HCT116 (cell line): ENCODE measurements around the gene ARFGAP1. TPM values are rescaled to one million over a fixed set of nuclear protein-coding genes. Genes with fewer than 3 reads are reported as not detected.

Experiments used
- ATAC-seq: fragments of 200-7000 bp; cut with Tn5 transposase; 2 replicates; pipeline ENCODE4 v1.9.1; 2020; ENCODE audit warnings: mild to moderate bottlenecking, moderate library complexity
- BruUV-seq: library from RNA; stranded (reverse); fragments of 400-500 nt; replicated peaks from 2 replicates; lab custom pipeline; 2021; lab: Mats Ljungman, UMichigan
- CTCF ChIA-PET: fragments of 300-600 bp; sonication (Branson Sonifier 250); formaldehyde crosslinking; loops from one replicate; lab custom pipeline; 2021; ENCODE audit warnings: antibody characterized with exemption; lab: Charles Lee
- POLR2A ChIA-PET: fragments of 300-600, 350-600 bp; sonication (Branson Sonifier 250); formaldehyde crosslinking; loops from one replicate; lab custom pipeline; 2021; ENCODE audit warnings: antibody characterized with exemption; lab: Charles Lee
- RAD21 ChIA-PET, 2 experiments: fragments of 300-600 bp; sonication (Branson Sonifier 250); formaldehyde crosslinking; loops; one replicate each; lab custom pipeline; 2023; ENCODE audit warnings: low total read pairs in 2 of 2; ENCODE audit not compliant: uncharacterized antibody in 2 of 2, unreplicated experiment in 2 of 2, low non-redundant PET in 1 of 2; lab: Charles Lee
- DNase-seq: peaks from one replicate; pipeline ENCODE4 v3.0.0-alpha.2; 2010; ENCODE audit warnings: low read depth, low spot score
- H2AFZ ChIP-seq: fragments of 200-600 bp; shearing (Covaris generic), sonication (generic); 2 replicates; pipeline ENCODE4 v1.6.1; 2017; ENCODE audit warnings: low read depth, mixed run types, mixed read lengths, antibody characterized with exemption, low read length; ENCODE audit not compliant: poor library complexity, severe bottlenecking
- H3K27ac ChIP-seq: 2 replicates; pipeline ENCODE4 v1.5.1; 2012; ENCODE audit warnings: low read depth, low read length
- H3K27me3 ChIP-seq: fragments of 200-600 bp; sonication (generic); 2 replicates; pipeline ENCODE4 v1.6.1; 2016; ENCODE audit warnings: mixed run types, low read length, mixed read lengths; ENCODE audit not compliant: insufficient read depth
- H3K36me3 ChIP-seq, 2 experiments: fragments of 200-500 bp in 1 of 2; fragments of 200-600 bp in 1 of 2; sonication (Bioruptor generic) in 1 of 2; sonication (generic) in 1 of 2; 2 replicates each; pipeline versions ENCODE4 v1.5.1 to v1.6.1; 2014 to 2016; ENCODE audit warnings: low read length in 2 of 2, inconsistent platforms in 1 of 2, mixed read lengths in 1 of 2, mixed run types in 1 of 2; ENCODE audit not compliant: insufficient read depth in 2 of 2, control insufficient read depth in 1 of 2
- H3K4me1 ChIP-seq, 2 experiments: fragments of 200-600 bp in 1 of 2; sonication (generic) in 1 of 2; 2 replicates each; pipeline versions ENCODE4 v1.5.1 to v1.6.1; 2012 to 2017; ENCODE audit warnings: low read length in 2 of 2, inconsistent platforms in 1 of 2, mild to moderate bottlenecking in 1 of 2, mixed read lengths in 1 of 2, mixed run types in 1 of 2, moderate library complexity in 1 of 2; ENCODE audit not compliant: insufficient read depth in 2 of 2, control insufficient read depth in 1 of 2
- H3K4me2 ChIP-seq: fragments of 200-600 bp; sonication (generic); 2 replicates; pipeline ENCODE4 v1.6.1; 2017; ENCODE audit warnings: mixed run types, low read length, mixed read lengths
- H3K4me3 ChIP-seq, 2 experiments: fragments of 200-600 bp in 1 of 2; sonication (generic) in 1 of 2; replicated peaks in 1 of 2; 2 replicates each; pipeline ENCODE4 v1.5.1; 2011 to 2016; ENCODE audit warnings: low read length in 2 of 2, control low read depth in 1 of 2, low read depth in 1 of 2, mild to moderate bottlenecking in 1 of 2, mixed read lengths in 1 of 2, mixed run types in 1 of 2
- H3K79me2 ChIP-seq: fragments of 200-600 bp; sonication (generic); 2 replicates; pipeline ENCODE4 v1.6.1; 2017; ENCODE audit warnings: mild to moderate bottlenecking, mixed run types, low read length, moderate library complexity, mixed read lengths; ENCODE audit not compliant: insufficient read depth
- H3K9ac ChIP-seq: fragments of 200-600 bp; sonication (generic); 2 replicates; pipeline ENCODE4 v1.6.1; 2016; ENCODE audit warnings: low read length, mixed read lengths
- H3K9me2 ChIP-seq: fragments of 200-600 bp; sonication (generic), shearing (Covaris generic); 2 replicates; pipeline ENCODE4 v1.6.1; 2017; ENCODE audit warnings: mixed run types, mild to moderate bottlenecking, moderate library complexity; ENCODE audit not compliant: insufficient read depth
- H3K9me3 ChIP-seq, 2 experiments: fragments of 200-500 bp in 1 of 2; fragments of 200-600 bp in 1 of 2; sonication (Bioruptor generic) in 1 of 2; sonication (generic) in 1 of 2; 2 replicates each; pipeline ENCODE4 v1.6.1; 2014 to 2017; ENCODE audit warnings: low read length in 2 of 2, mixed read lengths in 2 of 2, inconsistent platforms in 1 of 2, low read depth in 1 of 2, mild to moderate bottlenecking in 1 of 2, mixed run types in 1 of 2, moderate library complexity in 1 of 2; ENCODE audit not compliant: control insufficient read depth in 1 of 2, insufficient read depth in 1 of 2
- H4K20me1 ChIP-seq: fragments of 200-600 bp; sonication (generic), shearing (Covaris generic); 2 replicates; pipeline ENCODE4 v1.6.1; 2017; ENCODE audit warnings: mixed run types, mild to moderate bottlenecking, moderate library complexity; ENCODE audit not compliant: insufficient read depth
- SIN3A ChIP-seq: IDR thresholded peaks from 2 replicates; pipeline ENCODE4 v1.6.1; 2012; ENCODE audit warnings: low read depth
- YY1 ChIP-seq: IDR thresholded peaks from 2 replicates; pipeline ENCODE4 v1.6.1; 2011; ENCODE audit warnings: low read length, low read depth, moderate library complexity, mild to moderate bottlenecking; ENCODE audit not compliant: insufficient replicate concordance; ENCODE audit errors: extremely low read depth
- ZFX ChIP-seq: fragments of 450-650 bp; IDR thresholded peaks from 2 replicates; pipeline ENCODE4 v1.6.1; 2017
- intact Hi-C: fragments of 100-400 bp; cut with micrococcal nuclease; formaldehyde crosslinking; loops from 2 replicates; pipeline ENCODE4 v1.10.0; 2022
- total RNA-seq: library from RNA; stranded (reverse); gene quantifications from one replicate; pipeline ENCODE4 v1.2.1, GENCODE V29; 2021; ENCODE audit not compliant: unreplicated experiment
- TF ChIP-seq, protein P1 (sequence below): IDR thresholded peaks from 2 replicates; pipeline ENCODE4 v1.6.1; 2012
- TF ChIP-seq, protein P2 (sequence below): IDR thresholded peaks from 2 replicates; pipeline ENCODE4 v1.6.1; 2012

ARFGAP1 gene
- total RNA-seq, 1 experiment from 2014 or later: 94.4 TPM

DNA sequence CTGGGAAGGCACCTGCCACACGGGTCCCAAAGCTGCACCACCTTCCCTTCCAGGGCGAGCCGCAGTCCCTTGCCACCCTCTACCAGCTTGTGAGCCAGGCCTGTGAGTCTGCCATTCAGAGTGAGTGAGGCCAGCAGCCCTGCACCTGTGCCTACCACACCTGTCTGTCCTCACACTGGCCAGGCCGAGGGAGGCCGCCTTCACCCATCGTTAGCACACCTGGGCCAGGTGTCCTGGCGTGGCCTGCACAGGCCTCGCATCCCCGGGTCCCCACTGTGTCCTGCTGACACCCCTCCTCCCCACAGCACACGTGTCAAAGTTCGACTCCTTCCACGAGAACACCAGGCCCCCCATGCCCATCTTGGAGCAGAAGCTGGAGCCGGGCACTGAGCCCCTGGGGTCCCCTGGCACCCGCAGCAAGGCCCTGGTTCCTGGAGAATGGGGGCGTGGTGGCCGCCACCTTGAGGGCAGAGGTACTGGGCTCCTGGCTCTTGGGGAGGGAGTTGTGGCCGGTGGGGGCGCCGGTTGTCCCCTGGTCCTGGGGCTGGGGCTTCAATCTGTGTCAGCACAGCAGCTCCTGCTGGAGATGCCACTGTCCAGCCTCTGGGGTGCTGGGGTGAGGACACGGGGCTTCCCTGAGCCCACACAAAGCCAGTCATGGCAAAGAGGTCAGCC, 55.5 kb downstream of the ARFGAP1 start:
- POLR2A ChIA-PET: no interaction called here
- intact Hi-C loops: no loop called here
- DNase-seq (no peak), ATAC-seq (no peak; the same call in 1 of the 2 replicates)
- no peak overlapping the region for H2AFZ ChIP-seq
- RAD21 ChIA-PET: no interaction called here
- peaks cover 0 to 8% of the 10 kb centered on the region in 2 experiments; a peak in 2 of 4 replicates for H3K4me1 ChIP-seq
- H3K27me3 ChIP-seq: no peaks in the 10 kb centered on the region
- no TSS peak for BruUV-seq
- H3K36me3 ChIP-seq: no peaks in the 10 kb centered on the region
- no peak overlapping the region for H3K4me2 ChIP-seq
- no peaks in the 10 kb centered on the region for H3K79me2 ChIP-seq
- no peak overlapping the region for H3K9ac ChIP-seq
- peaks cover 3 to 4% of the 10 kb centered on the region in 2 experiments; a peak in 1 of 4 replicates for H3K9me3 ChIP-seq
- H3K4me3 ChIP-seq: no peak overlapping the region
- H3K27ac ChIP-seq: no peak overlapping the region
- no peak for TF ChIP-seq ZFX
- TF ChIP-seq, protein P1, sequence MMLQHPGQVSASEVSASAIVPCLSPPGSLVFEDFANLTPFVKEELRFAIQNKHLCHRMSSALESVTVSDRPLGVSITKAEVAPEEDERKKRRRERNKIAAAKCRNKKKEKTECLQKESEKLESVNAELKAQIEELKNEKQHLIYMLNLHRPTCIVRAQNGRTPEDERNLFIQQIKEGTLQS: no peak
- no peak for TF ChIP-seq YY1
- TF ChIP-seq, protein P2, sequence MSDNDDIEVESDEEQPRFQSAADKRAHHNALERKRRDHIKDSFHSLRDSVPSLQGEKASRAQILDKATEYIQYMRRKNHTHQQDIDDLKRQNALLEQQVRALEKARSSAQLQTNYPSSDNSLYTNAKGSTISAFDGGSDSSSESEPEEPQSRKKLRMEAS: no peak
- H4K20me1 ChIP-seq: no peaks in the 10 kb centered on the region
- CTCF ChIA-PET: no interaction called here
- no peaks in the 10 kb centered on the region for H3K9me2 ChIP-seq

DNA sequence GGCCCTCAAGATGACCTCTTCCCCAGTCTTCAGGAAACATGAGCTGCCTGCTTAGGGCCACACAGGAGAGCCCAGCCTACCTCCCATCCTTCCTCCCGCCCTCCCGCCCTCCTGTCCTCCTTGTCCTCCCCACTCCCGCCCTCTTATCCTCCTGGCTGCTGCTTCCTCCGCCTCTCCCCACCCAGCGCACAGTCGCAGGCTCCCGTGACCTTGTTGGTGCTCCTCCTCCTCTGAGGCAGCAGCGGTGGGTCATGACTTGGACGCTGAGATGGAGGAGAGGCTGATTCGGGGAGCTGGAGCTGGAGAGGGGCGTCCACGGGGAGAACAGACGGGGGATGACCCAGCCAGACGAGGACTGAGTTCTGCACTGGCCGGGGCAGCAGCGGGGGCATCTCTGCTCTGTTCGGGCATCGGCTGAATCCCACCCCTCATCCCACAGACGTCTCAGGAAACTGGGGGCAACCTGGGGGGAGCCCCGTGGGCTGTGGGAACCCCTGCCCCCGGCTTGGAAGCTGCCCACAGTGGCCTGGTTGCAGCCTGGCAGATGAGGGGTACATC, 56.2 kb downstream of the ARFGAP1 start:
- no peak for TF ChIP-seq SIN3A
- H3K27me3 ChIP-seq: no peaks in the 10 kb centered on the region
- H3K79me2 ChIP-seq: no peaks in the 10 kb centered on the region
- BruUV-seq: no TSS peak
- H4K20me1 ChIP-seq: no peaks in the 10 kb centered on the region
- H2AFZ ChIP-seq: no peak overlapping the region
- RAD21 ChIA-PET: no interaction called here
- no peak overlapping the region for H3K9ac ChIP-seq
- ATAC-seq: no peak
- no peak overlapping the region for H3K27ac ChIP-seq
- intact Hi-C loops: no loop called here
- no peaks in the 10 kb centered on the region for H3K36me3 ChIP-seq
- peaks cover 0 to 8% of the 10 kb centered on the region in 2 experiments; a peak in 2 of 4 replicates for H3K4me1 ChIP-seq
- no peak overlapping the region for H3K4me3 ChIP-seq
- CTCF ChIA-PET: no interaction called here
- DNase-seq: no peak
- no peak overlapping the region for H3K4me2 ChIP-seq
- POLR2A ChIA-PET: no interaction called here
- H3K9me3 ChIP-seq: peaks cover 3 to 4% of the 10 kb centered on the region in 2 experiments; a peak in 1 of 4 replicates
- no peaks in the 10 kb centered on the region for H3K9me2 ChIP-seq
